Measurements from ENCODE around the gene CHRDL2.

GRCh38 chr11:74671520-74672196 lies 59.6 kb downstream of the CHRDL2 start:
- TF ChIP-seq EP300 (IDR thresholded peaks at IDR 0.05; ENCODE audit: low read depth) (no peak), POLR2A (IDR thresholded peaks at IDR 0.05) (no peak)
- TF ChIP-seq, protein P1, sequence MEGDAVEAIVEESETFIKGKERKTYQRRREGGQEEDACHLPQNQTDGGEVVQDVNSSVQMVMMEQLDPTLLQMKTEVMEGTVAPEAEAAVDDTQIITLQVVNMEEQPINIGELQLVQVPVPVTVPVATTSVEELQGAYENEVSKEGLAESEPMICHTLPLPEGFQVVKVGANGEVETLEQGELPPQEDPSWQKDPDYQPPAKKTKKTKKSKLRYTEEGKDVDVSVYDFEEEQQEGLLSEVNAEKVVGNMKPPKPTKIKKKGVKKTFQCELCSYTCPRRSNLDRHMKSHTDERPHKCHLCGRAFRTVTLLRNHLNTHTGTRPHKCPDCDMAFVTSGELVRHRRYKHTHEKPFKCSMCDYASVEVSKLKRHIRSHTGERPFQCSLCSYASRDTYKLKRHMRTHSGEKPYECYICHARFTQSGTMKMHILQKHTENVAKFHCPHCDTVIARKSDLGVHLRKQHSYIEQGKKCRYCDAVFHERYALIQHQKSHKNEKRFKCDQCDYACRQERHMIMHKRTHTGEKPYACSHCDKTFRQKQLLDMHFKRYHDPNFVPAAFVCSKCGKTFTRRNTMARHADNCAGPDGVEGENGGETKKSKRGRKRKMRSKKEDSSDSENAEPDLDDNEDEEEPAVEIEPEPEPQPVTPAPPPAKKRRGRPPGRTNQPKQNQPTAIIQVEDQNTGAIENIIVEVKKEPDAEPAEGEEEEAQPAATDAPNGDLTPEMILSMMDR (IDR thresholded peaks at IDR 0.05) = no peak
